Bronchial epithelial cell (primary cell): ENCODE results near the gene SGSH. TPM values are rescaled to one million over a fixed set of nuclear protein-coding genes. Genes with fewer than 3 reads are reported as not detected.
A peak's percentile ranks its signal among the peaks of the same experiment; 100 is the strongest.

Experiments
- DNase-seq: peaks from one replicate; pipeline ENCODE4 v3.0.0-alpha.2; 2010; ENCODE audit warnings: low read depth
- FAIRE-seq: peaks from 2 replicates; lab custom pipeline; 2011; peaks lifted over from hg19 to GRCh38; lab: Jason Lieb, UNC
- H3K27me3 ChIP-seq: 2 replicates; pipeline ENCODE4 v1.5.1; 2011; ENCODE audit warnings: low read length; ENCODE audit not compliant: control insufficient read depth, insufficient read depth
- H3K36me3 ChIP-seq: 2 replicates; pipeline ENCODE4 v1.5.1; 2011; ENCODE audit warnings: low read length; ENCODE audit not compliant: control insufficient read depth, insufficient read depth
- H3K4me3 ChIP-seq: 2 replicates; pipeline ENCODE4 v1.5.1; 2011; ENCODE audit warnings: mild to moderate bottlenecking, low read depth, low read length, control low read depth
- CTCF ChIP-seq: IDR thresholded peaks from 2 replicates; pipeline ENCODE4 v1.5.1; 2011; ENCODE audit warnings: mild to moderate bottlenecking, moderate library complexity, low read length, control low read depth, inconsistent platforms; ENCODE audit not compliant: insufficient read depth, severe bottlenecking
- total RNA-seq: library from RNA; depleted of rRNA; stranded (reverse); fragments of >200 nt; gene quantifications from 2 replicates; pipeline ENCODE4 v1.2.1, GENCODE V29; 2014

SGSH gene
- total RNA-seq, 1 donor from 2014 or later: 6.1 TPM

DNA sequence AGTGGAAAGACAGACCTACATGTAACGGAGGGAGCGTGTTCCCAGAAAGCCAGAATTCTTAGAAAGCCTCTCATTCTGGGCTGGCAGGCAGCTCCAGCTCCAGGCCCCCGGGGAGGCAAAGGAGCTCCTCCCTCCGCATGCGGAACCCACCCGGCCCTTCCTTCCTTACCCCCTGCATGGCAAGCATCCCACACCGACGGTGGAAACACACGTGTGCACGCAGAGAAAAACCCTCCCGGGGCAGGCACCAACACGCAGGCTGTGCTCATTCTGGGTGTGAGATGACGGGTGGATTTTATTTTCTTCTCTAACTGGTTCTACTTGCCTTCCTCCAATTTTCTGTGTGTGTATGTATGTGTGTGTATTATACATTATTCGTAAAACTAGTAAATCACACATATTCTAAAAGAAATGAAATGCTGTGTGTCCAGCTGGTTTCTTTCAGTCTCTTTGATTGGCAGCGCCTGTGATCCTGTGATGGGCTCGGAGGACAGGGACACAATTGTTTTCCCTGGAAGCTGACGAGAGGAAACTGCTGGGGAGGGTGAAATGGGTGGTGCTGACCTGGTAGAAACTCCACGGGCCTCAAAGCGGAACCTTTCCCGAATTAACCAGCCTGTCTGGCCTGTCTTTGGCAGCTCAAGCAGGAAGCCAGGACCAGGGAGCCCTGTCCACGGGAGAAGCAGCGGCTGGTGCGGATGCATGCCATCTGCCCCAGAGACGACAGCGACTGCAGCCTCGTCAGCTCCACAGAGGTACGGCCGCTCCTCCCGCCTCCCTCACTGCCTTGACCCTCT, 28.1 kb downstream of the SGSH start:
- H3K27me3 ChIP-seq: peaks cover 2% of the 10 kb centered on the region
- peak overlapping the region; percentile 11 for H3K4me3 ChIP-seq
- no peak for FAIRE-seq
- no peaks in the 10 kb centered on the region for H3K36me3 ChIP-seq
- TF ChIP-seq CTCF: no peak
- peak; percentile 25 for DNase-seq

DNA sequence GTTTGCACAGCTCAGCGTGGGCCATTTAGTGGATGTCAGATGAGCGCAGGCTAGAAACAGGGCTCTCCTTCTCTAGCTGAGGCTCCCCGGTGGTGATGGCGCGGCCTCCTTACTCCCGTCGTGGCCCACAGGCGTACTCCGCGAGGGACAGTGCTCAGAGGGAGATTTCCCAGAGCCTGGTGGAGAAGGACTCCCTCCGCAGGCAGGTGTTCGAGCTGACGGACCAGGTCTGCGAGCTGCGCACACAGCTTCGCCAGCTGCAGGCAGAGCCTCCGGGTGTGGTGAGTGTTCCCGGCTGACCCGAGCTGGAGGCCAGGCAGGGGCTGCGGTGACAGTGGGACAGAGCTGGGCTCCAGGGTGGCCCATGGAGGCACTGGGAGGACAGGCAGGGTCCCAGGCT, 28.9 kb downstream of the SGSH start:
- DNase-seq (no peak), FAIRE-seq (no peak)
- Histone ChIP-seq H3K4me3 (no peak overlapping the region), H3K36me3 (no peaks in the 10 kb centered on the region), H3K27me3 (peaks cover 2% of the 10 kb centered on the region)
- TF ChIP-seq CTCF: no peak

GRCh38 chr17:80190716-80191115, 29.4 kb downstream of the SGSH start:
- FAIRE-seq: no peak
- TF ChIP-seq CTCF: no peak
- no peaks in the 10 kb centered on the region for H3K36me3 ChIP-seq
- peaks cover 2% of the 10 kb centered on the region for H3K27me3 ChIP-seq
- DNase-seq: no peak
- H3K4me3 ChIP-seq: no peak overlapping the region

GRCh38 chr17:80189611-80190010, 30.5 kb downstream of the SGSH start:
- DNase-seq (no peak), FAIRE-seq (no peak)
- no peak overlapping the region for H3K4me3 ChIP-seq
- no peaks in the 10 kb centered on the region for H3K36me3 ChIP-seq
- peaks cover 2% of the 10 kb centered on the region for H3K27me3 ChIP-seq
- no peak for TF ChIP-seq CTCF

GRCh38 chr17:80187515-80187941, 32.6 kb downstream of the SGSH start:
- Histone ChIP-seq H3K27me3 (no peaks in the 10 kb centered on the region), H3K4me3 (peak overlapping the region; percentile 32), H3K36me3 (no peaks in the 10 kb centered on the region)
- TF ChIP-seq CTCF: no peak
- DNase-seq (peak; percentile 52), FAIRE-seq (no peak)

GRCh38 chr17:80187090-80187489, 33.0 kb downstream of the SGSH start:
- peak; percentile 81 for DNase-seq
- Histone ChIP-seq H3K4me3 (peak overlapping the region; percentile 32), H3K36me3 (no peaks in the 10 kb centered on the region), H3K27me3 (no peaks in the 10 kb centered on the region)
- no peak for TF ChIP-seq CTCF
- no peak for FAIRE-seq
